Activated effector memory CD4-positive, alpha-beta T cell treated with Interleukin-2 at 50 U/mL for 16 hours (primary cell): ENCODE results near the gene SMIM24.
"Not testable (repeated sequence)": the region's sequence is repeated elsewhere in the genome, so short reads cannot be mapped to it uniquely, and the experiment has no call there.

Experiments used
- DNase-seq: peaks from one replicate; pipeline ENCODE4 v3.0.0-alpha.2; 2020

SMIM24 gene

GRCh38 chr19:3454656-3455392 is 25.5 kb downstream of the SMIM24 start:
- no peak for DNase-seq

GRCh38 chr19:3453840-3454239 is 26.5 kb downstream of the SMIM24 start:
- no peak for DNase-seq

GRCh38 chr19:3452942-3453214 is 27.4 kb downstream of the SMIM24 start:
- not testable (repeated sequence) for DNase-seq

GRCh38 chr19:3452171-3452941 is 28.0 kb downstream of the SMIM24 start:
- DNase-seq, result no peak

- DNase-seq, result no peak
Observed at GRCh38 chr19:3451451-3451866, 28.9 kb downstream of the SMIM24 start.

GRCh38 chr19:3450796-3451411 is 29.4 kb downstream of the SMIM24 start:
- no peak for DNase-seq

GRCh38 chr19:3448616-3449334 is 31.6 kb downstream of the SMIM24 start:
- no peak for DNase-seq

GRCh38 chr19:3446657-3447056 is 33.7 kb downstream of the SMIM24 start:
- DNase-seq, result not testable (repeated sequence)

- no peak for DNase-seq
Observed at GRCh38 chr19:3444695-3445234, 35.6 kb downstream of the SMIM24 start.

- DNase-seq, result no peak
Observed at GRCh38 chr19:3443840-3444694, 36.3 kb downstream of the SMIM24 start.

GRCh38 chr19:3442487-3443071 is 37.7 kb downstream of the SMIM24 start:
- no peak for DNase-seq

GRCh38 chr19:3441986-3442329 is 38.4 kb downstream of the SMIM24 start:
- DNase-seq, result no peak

- no peak for DNase-seq
Observed at GRCh38 chr19:3441089-3441985, 39.0 kb downstream of the SMIM24 start.

- peak; percentile 38 for DNase-seq
Observed at GRCh38 chr19:3440082-3440481, 40.2 kb downstream of the SMIM24 start.

GRCh38 chr19:3434630-3435553 is 45.4 kb downstream of the SMIM24 start:
- DNase-seq, result peak; percentile 93

- no peak for DNase-seq
Observed at GRCh38 chr19:3433805-3434540, 46.4 kb downstream of the SMIM24 start.

- DNase-seq, result no peak
Observed at GRCh38 chr19:3433313-3433712, 47.0 kb downstream of the SMIM24 start.

- no peak for DNase-seq
Observed at GRCh38 chr19:3431760-3432397, 48.4 kb downstream of the SMIM24 start.

- not testable (repeated sequence) for DNase-seq
Observed at GRCh38 chr19:3430366-3430680, 50.0 kb downstream of the SMIM24 start.
